ENCODE measurements around the gene PARD3B. TPM values are rescaled to one million over a fixed set of nuclear protein-coding genes. Genes with fewer than 3 reads are reported as not detected.

PARD3B gene
- total RNA-seq, 1 donor from 2014 or later: 0.66 TPM

DNA sequence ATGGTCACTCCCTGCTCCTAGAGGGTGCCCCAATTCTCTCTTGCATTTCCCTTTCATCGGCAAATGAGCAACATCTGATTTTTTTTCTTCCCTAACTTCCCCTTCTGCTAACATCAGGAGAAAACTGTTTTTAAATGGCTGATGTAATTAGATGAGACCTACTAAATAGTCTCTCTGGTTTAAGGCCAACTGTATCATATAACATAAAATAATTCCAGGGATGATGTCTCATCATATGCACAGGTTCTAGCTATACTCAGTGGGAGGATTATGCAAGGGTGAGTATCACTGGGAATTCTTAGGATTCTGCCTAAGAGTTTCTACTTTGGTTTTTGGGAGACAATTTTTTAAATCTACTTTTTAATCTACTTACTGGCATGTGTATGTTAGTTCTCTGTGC is 193.4 kb downstream of the PARD3B start:
- Mint-ChIP-seq H3K27ac (ENCODE audit: unreplicated experiment) (no peak overlapping the region), H3K27me3 (ENCODE audit: unreplicated experiment) (no peaks in the 10 kb centered on the region), H3K36me3 (ENCODE audit: unreplicated experiment) (no peaks in the 10 kb centered on the region), H3K4me3 (ENCODE audit: unreplicated experiment) (no peak overlapping the region), H3K9me3 (ENCODE audit: unreplicated experiment) (no peaks in the 10 kb centered on the region), H3K4me1 (ENCODE audit: low read depth, unreplicated experiment) (no peaks in the 10 kb centered on the region)
- DNase-seq: no peak
- TF ChIP-seq, protein P1, sequence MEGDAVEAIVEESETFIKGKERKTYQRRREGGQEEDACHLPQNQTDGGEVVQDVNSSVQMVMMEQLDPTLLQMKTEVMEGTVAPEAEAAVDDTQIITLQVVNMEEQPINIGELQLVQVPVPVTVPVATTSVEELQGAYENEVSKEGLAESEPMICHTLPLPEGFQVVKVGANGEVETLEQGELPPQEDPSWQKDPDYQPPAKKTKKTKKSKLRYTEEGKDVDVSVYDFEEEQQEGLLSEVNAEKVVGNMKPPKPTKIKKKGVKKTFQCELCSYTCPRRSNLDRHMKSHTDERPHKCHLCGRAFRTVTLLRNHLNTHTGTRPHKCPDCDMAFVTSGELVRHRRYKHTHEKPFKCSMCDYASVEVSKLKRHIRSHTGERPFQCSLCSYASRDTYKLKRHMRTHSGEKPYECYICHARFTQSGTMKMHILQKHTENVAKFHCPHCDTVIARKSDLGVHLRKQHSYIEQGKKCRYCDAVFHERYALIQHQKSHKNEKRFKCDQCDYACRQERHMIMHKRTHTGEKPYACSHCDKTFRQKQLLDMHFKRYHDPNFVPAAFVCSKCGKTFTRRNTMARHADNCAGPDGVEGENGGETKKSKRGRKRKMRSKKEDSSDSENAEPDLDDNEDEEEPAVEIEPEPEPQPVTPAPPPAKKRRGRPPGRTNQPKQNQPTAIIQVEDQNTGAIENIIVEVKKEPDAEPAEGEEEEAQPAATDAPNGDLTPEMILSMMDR (IDR thresholded peaks at IDR 0.05; ENCODE audit: partially characterized antibody, unreplicated experiment): no peak

DNA sequence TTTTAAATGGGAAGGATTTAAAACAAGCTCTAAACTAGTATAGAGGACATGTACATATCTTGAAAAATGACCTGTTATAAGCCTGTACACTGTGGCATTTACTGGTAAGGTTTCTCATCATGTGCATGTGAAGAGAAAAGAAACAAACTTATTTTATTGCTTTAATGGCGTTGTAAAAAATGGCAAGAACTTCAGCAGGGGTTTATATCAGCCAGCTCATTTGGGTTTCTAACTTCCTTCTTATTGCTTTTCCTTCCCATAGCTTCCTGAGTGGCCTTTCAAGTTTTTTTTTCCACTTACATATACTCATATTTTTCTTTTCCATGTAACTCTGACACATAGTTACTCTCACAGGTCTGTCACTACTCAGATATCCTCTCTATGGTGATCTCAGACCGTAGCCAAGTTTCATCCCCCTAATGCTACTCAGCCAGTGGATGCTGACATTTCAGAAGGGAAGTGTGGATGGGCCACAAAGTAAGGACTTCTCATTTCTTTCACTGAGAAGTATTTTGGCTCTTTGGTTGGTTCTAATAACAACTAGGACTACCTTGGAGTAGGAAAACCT is 198.2 kb downstream of the PARD3B start:
- no peaks in the 10 kb centered on the region for H3K27me3 Mint-ChIP-seq (ENCODE audit: unreplicated experiment)

DNA sequence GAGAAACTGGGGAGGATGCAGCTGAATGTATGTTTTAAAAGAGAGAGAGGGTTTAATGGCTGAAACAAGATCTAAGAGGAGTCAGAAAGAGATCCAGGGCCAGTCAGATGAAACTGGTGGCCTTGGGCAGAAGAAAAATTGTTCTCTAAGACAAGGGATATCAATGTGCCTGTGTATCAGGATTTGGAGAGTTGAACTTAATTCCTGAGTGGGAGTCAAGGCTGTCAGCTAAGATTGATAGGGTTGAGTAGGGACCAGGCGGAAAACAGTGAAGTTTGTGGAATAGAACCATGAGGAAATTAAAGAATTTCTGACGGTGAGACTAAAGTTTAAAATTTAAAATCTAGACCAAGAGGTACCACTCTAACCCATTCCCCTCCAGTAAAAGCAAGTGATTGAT is 199.2 kb downstream of the PARD3B start:
- H3K36me3 Mint-ChIP-seq (ENCODE audit: unreplicated experiment): no peaks in the 10 kb centered on the region
- H3K27ac Mint-ChIP-seq (ENCODE audit: unreplicated experiment): no peak overlapping the region

More for the DNA sequence above, 198.2 kb downstream of the PARD3B start:
- H3K4me3 Mint-ChIP-seq (ENCODE audit: unreplicated experiment): no peak overlapping the region
- DNase-seq: no peak
- H3K9me3 Mint-ChIP-seq (ENCODE audit: unreplicated experiment): peaks cover 2% of the 10 kb centered on the region
- TF ChIP-seq, protein P1 (IDR thresholded peaks at IDR 0.05; ENCODE audit: partially characterized antibody, unreplicated experiment): no peak
- H3K27ac Mint-ChIP-seq (ENCODE audit: unreplicated experiment): no peak overlapping the region
- no peaks in the 10 kb centered on the region for H3K36me3 Mint-ChIP-seq (ENCODE audit: unreplicated experiment)
- no peaks in the 10 kb centered on the region for H3K4me1 Mint-ChIP-seq (ENCODE audit: low read depth, unreplicated experiment)

DNA sequence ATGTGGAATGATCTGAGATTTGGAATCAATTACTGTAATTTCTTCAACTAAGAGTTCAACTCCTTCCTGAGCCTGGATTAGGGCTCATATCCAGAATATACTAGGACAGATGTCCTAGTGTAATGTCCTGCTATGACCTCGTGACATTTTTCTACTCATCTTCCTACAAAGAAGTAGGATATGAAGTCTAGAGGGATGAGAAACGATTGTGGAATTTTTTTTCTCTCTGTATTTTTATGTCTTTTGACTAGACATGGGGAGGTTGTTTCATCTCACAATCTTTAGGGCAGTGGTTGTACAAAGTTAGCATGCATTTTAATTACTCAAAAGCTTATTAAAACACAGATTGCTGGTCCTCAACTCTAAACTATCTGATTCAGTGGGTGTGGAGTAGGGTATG is 203.0 kb downstream of the PARD3B start:
- Mint-ChIP-seq H3K9me3 (ENCODE audit: unreplicated experiment) (peaks cover 2% of the 10 kb centered on the region), H3K36me3 (ENCODE audit: unreplicated experiment) (no peaks in the 10 kb centered on the region), H3K27me3 (ENCODE audit: unreplicated experiment) (no peaks in the 10 kb centered on the region), H3K4me1 (ENCODE audit: low read depth, unreplicated experiment) (no peaks in the 10 kb centered on the region), H3K27ac (ENCODE audit: unreplicated experiment) (no peak overlapping the region), H3K4me3 (ENCODE audit: unreplicated experiment) (no peak overlapping the region)
- DNase-seq: no peak
- TF ChIP-seq, protein P1 (IDR thresholded peaks at IDR 0.05; ENCODE audit: partially characterized antibody, unreplicated experiment): no peak

More for the DNA sequence above, 199.2 kb downstream of the PARD3B start:
- H3K4me1 Mint-ChIP-seq (ENCODE audit: low read depth, unreplicated experiment): no peaks in the 10 kb centered on the region
- DNase-seq: no peak
- no peaks in the 10 kb centered on the region for H3K27me3 Mint-ChIP-seq (ENCODE audit: unreplicated experiment)
- TF ChIP-seq, protein P1 (IDR thresholded peaks at IDR 0.05; ENCODE audit: partially characterized antibody, unreplicated experiment): no peak
- peaks cover 2% of the 10 kb centered on the region for H3K9me3 Mint-ChIP-seq (ENCODE audit: unreplicated experiment)
- no peak overlapping the region for H3K4me3 Mint-ChIP-seq (ENCODE audit: unreplicated experiment)

DNA sequence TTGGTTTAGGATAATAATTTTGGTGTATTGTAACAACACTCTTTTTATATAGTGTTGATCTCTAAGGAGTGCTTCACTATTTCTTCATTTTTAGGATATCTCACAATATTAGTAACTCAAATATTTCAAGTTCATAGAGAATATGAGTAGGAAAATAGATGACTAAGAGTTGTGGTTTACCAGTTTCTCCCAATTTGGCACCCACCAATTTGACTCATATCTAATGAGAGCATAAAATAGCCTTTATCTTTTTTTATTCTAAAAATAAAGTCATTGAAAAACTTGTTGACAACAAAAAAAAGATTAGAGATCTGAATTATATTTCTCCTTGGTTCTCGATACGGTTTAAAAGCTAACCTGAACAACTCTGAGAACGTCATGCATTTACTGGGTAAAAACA is 204.0 kb downstream of the PARD3B start:
- Mint-ChIP-seq H3K4me1 (ENCODE audit: low read depth, unreplicated experiment) (no peaks in the 10 kb centered on the region), H3K36me3 (ENCODE audit: unreplicated experiment) (no peaks in the 10 kb centered on the region), H3K9me3 (ENCODE audit: unreplicated experiment) (peaks cover 2% of the 10 kb centered on the region), H3K27ac (ENCODE audit: unreplicated experiment) (no peak overlapping the region), H3K4me3 (ENCODE audit: unreplicated experiment) (no peak overlapping the region), H3K27me3 (ENCODE audit: unreplicated experiment) (no peaks in the 10 kb centered on the region)
- TF ChIP-seq, protein P1 (IDR thresholded peaks at IDR 0.05; ENCODE audit: partially characterized antibody, unreplicated experiment): no peak
- DNase-seq: no peak
